NT2/D1 (cell line): ENCODE measurements around the gene GNAI1.

ENCODE experiments used
- SUZ12 ChIP-seq: IDR thresholded peaks from 2 replicates; pipeline ENCODE4 v1.6.1; 2011; ENCODE audit not compliant: insufficient read length, insufficient read depth; ENCODE audit errors: extremely low read depth
- ZNF274 ChIP-seq: IDR thresholded peaks from 2 replicates; pipeline ENCODE4 v1.6.1; 2011; ENCODE audit warnings: mild to moderate bottlenecking, low read depth, low read length

- no peak for TF ChIP-seq ZNF274
- no peak for TF ChIP-seq SUZ12
Observed at GRCh38 chr7:80272560-80273239, 138.1 kb downstream of the GNAI1 start.
